ENCODE measurements around the gene RAB19. TPM values are rescaled to one million over a fixed set of nuclear protein-coding genes. Genes with fewer than 3 reads are reported as not detected.

Gene RAB19
- total and polyA plus RNA-seq, 2 of the 8 experiments (the other 6 are each of a cell fraction or from before 2014, with no cell fraction given): 9.8 to 11.0 TPM

GRCh38 chr7:140391634-140392033 is 12.2 kb upstream of the RAB19 start (continued):
- TF ChIP-seq SRF (IDR thresholded peaks at IDR 0.05; ENCODE audit: low read depth, low read length): no peak
- TF ChIP-seq CHD1 (IDR thresholded peaks at IDR 0.05; ENCODE audit: low read depth, low read length): no peak
- TF ChIP-seq HDAC2 (IDR thresholded peaks at IDR 0.05; ENCODE audit: borderline replicate concordance in 1 of 2, low read depth in 2 of 2, low read length in 2 of 2): no peak
- no peak for TF ChIP-seq POU5F1 (IDR thresholded peaks at IDR 0.05; ENCODE audit: low read depth, low read length)
- no peak for TF ChIP-seq USF2 (IDR thresholded peaks at IDR 0.05; ENCODE audit: low read length)
- no peak for TF ChIP-seq RXRA (IDR thresholded peaks at IDR 0.05; ENCODE audit: insufficient read depth, low read depth, low read length)
- no peak for TF ChIP-seq RFX5 (IDR thresholded peaks at IDR 0.05; ENCODE audit: borderline replicate concordance, low read depth, low read length)

Data from H1 (cell line).